Endothelial cell (in vitro differentiated cells): ENCODE data around the gene PDIA2. TPM values are rescaled to one million over a fixed set of nuclear protein-coding genes. Genes with fewer than 3 reads are reported as not detected.
"Not testable (repeated sequence)": the region's sequence is repeated elsewhere in the genome, so short reads cannot be mapped to it uniquely, and the experiment has no call there.

Source experiments
- DNase-seq: peaks from one replicate; pipeline ENCODE4 v3.0.0; 2021; ENCODE audit warnings: low spot score
- H3K27ac Mint-ChIP-seq: one replicate; pipeline ENCODE4 v1.8.0; 2021; ENCODE audit warnings: mixed read lengths, inconsistent platforms; ENCODE audit not compliant: unreplicated experiment
- H3K27me3 Mint-ChIP-seq: one replicate; pipeline ENCODE4 v1.8.0; 2021; ENCODE audit warnings: mild to moderate bottlenecking, moderate library complexity, mixed read lengths, inconsistent platforms; ENCODE audit not compliant: unreplicated experiment
- H3K36me3 Mint-ChIP-seq: one replicate; pipeline ENCODE4 v1.8.0; 2021; ENCODE audit warnings: mild to moderate bottlenecking, low read depth, mixed read lengths, inconsistent platforms; ENCODE audit not compliant: unreplicated experiment
- H3K4me1 Mint-ChIP-seq: one replicate; pipeline ENCODE4 v1.8.0; 2021; ENCODE audit warnings: mild to moderate bottlenecking, mixed read lengths, inconsistent platforms; ENCODE audit not compliant: unreplicated experiment
- H3K4me3 Mint-ChIP-seq: one replicate; pipeline ENCODE4 v1.8.0; 2021; ENCODE audit warnings: mild to moderate bottlenecking, mixed read lengths, inconsistent platforms; ENCODE audit not compliant: unreplicated experiment
- H3K9me3 Mint-ChIP-seq: one replicate; pipeline ENCODE4 v1.8.0; 2021; ENCODE audit warnings: mixed read lengths, inconsistent platforms; ENCODE audit not compliant: unreplicated experiment
- total RNA-seq: library from RNA; stranded (reverse); fragmentation: NEBNext Ultra II Directional; extraction: Animal tissue kit (Norgen Biotek cat#: 25700); gene quantifications from one replicate; pipeline ENCODE4 v1.2.1, GENCODE V29; 2021; ENCODE audit not compliant: unreplicated experiment
- TF ChIP-seq, protein P1 (sequence below): fragments of 200-600 bp; sonication (generic); IDR thresholded peaks from one replicate; pipeline ENCODE4 v1.5.0; 2021; ENCODE audit warnings: antibody characterized with exemption; ENCODE audit not compliant: unreplicated experiment

Gene PDIA2
- total RNA-seq, 1 donor from 2014 or later: not detected

- Mint-ChIP-seq H3K27ac (no peak overlapping the region), H3K36me3 (peaks cover 9% of the 10 kb centered on the region), H3K27me3 (peaks cover 7% of the 10 kb centered on the region), H3K9me3 (no peaks in the 10 kb centered on the region), H3K4me1 (peaks cover 17% of the 10 kb centered on the region), H3K4me3 (no peak overlapping the region)
- TF ChIP-seq, protein P1, sequence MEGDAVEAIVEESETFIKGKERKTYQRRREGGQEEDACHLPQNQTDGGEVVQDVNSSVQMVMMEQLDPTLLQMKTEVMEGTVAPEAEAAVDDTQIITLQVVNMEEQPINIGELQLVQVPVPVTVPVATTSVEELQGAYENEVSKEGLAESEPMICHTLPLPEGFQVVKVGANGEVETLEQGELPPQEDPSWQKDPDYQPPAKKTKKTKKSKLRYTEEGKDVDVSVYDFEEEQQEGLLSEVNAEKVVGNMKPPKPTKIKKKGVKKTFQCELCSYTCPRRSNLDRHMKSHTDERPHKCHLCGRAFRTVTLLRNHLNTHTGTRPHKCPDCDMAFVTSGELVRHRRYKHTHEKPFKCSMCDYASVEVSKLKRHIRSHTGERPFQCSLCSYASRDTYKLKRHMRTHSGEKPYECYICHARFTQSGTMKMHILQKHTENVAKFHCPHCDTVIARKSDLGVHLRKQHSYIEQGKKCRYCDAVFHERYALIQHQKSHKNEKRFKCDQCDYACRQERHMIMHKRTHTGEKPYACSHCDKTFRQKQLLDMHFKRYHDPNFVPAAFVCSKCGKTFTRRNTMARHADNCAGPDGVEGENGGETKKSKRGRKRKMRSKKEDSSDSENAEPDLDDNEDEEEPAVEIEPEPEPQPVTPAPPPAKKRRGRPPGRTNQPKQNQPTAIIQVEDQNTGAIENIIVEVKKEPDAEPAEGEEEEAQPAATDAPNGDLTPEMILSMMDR: no peak
- DNase-seq: no peak
Observed at GRCh38 chr16:252366-253337, 30.3 kb upstream of the PDIA2 start.

- peak; percentile 12 for DNase-seq
- Mint-ChIP-seq H3K4me3 (no peak overlapping the region), H3K27me3 (peaks cover 6% of the 10 kb centered on the region), H3K9me3 (no peaks in the 10 kb centered on the region), H3K27ac (peak overlapping the region; percentile 72), H3K36me3 (peaks cover 9% of the 10 kb centered on the region), H3K4me1 (peaks cover 17% of the 10 kb centered on the region)
- TF ChIP-seq, protein P1: no peak
Observed at GRCh38 chr16:253833-254232, 29.1 kb upstream of the PDIA2 start.

GRCh38 chr16:254461-254860 is 28.5 kb upstream of the PDIA2 start:
- peaks cover 9% of the 10 kb centered on the region for H3K36me3 Mint-ChIP-seq
- no peak overlapping the region for H3K27ac Mint-ChIP-seq
- H3K4me1 Mint-ChIP-seq: peaks cover 17% of the 10 kb centered on the region

GRCh38 chr16:255183-255582 is 27.8 kb upstream of the PDIA2 start:
- TF ChIP-seq, protein P1: no peak
- peak overlapping the region; percentile 59 for H3K4me3 Mint-ChIP-seq
- no peak overlapping the region for H3K27ac Mint-ChIP-seq
- DNase-seq: no peak
- H3K27me3 Mint-ChIP-seq: peaks cover 6% of the 10 kb centered on the region
- peaks cover 9% of the 10 kb centered on the region for H3K36me3 Mint-ChIP-seq
- H3K4me1 Mint-ChIP-seq: peaks cover 16% of the 10 kb centered on the region
- H3K9me3 Mint-ChIP-seq: no peaks in the 10 kb centered on the region

More at GRCh38 chr16:254461-254860, 28.5 kb upstream of the PDIA2 start:
- Mint-ChIP-seq H3K4me3 (no peak overlapping the region), H3K9me3 (no peaks in the 10 kb centered on the region), H3K27me3 (peaks cover 6% of the 10 kb centered on the region)
- TF ChIP-seq, protein P1: no peak
- no peak for DNase-seq

GRCh38 chr16:258091-258490 is 24.9 kb upstream of the PDIA2 start:
- H3K27me3 Mint-ChIP-seq, H3K4me3 Mint-ChIP-seq, H3K4me1 Mint-ChIP-seq, H3K27ac Mint-ChIP-seq, DNase-seq, H3K9me3 Mint-ChIP-seq: not testable (repeated sequence)
- H3K36me3 Mint-ChIP-seq: peaks cover 22% of the 10 kb centered on the region
